ENCODE data around the gene ZNF324. TPM values are rescaled to one million over a fixed set of nuclear protein-coding genes. Genes with fewer than 3 reads are reported as not detected.

Gene ZNF324
- total RNA-seq, 1 donor from 2014 or later = 12.9 TPM

- Mint-ChIP-seq H3K36me3 (ENCODE audit: insufficient read depth) (no peaks in the 10 kb centered on the region), H3K9me3 (ENCODE audit: low read depth) (no peaks in the 10 kb centered on the region), H3K27ac (no peak overlapping the region), H3K4me1 (ENCODE audit: low read depth) (peaks cover 10% of the 10 kb centered on the region), H3K4me3 (ENCODE audit: low read depth) (no peak overlapping the region), H3K27me3 (no peaks in the 10 kb centered on the region)
- TF ChIP-seq CTCF (IDR thresholded peaks at IDR 0.05; ENCODE audit: unreplicated experiment) = no peak
- DNase-seq (ENCODE audit: low spot score, unreplicated experiment) = no peak
Observed at GRCh38 chr19:58477871-58478270, 11.0 kb downstream of the ZNF324 start.

GRCh38 chr19:58479303-58479702 lies 12.4 kb downstream of the ZNF324 start:
- TF ChIP-seq CTCF (IDR thresholded peaks at IDR 0.05; ENCODE audit: unreplicated experiment) = no peak

GRCh38 chr19:58479736-58480480 lies 13.0 kb downstream of the ZNF324 start:
- no peak for DNase-seq (ENCODE audit: low spot score, unreplicated experiment)
- no peaks in the 10 kb centered on the region for H3K9me3 Mint-ChIP-seq (ENCODE audit: low read depth)
- TF ChIP-seq CTCF (IDR thresholded peaks at IDR 0.05; ENCODE audit: unreplicated experiment) = no peak
- peaks cover 10% of the 10 kb centered on the region for H3K4me1 Mint-ChIP-seq (ENCODE audit: low read depth)
- no peak overlapping the region for H3K27ac Mint-ChIP-seq
- no peaks in the 10 kb centered on the region for H3K36me3 Mint-ChIP-seq (ENCODE audit: insufficient read depth)
- H3K4me3 Mint-ChIP-seq (ENCODE audit: low read depth) = no peak overlapping the region
- H3K27me3 Mint-ChIP-seq = no peaks in the 10 kb centered on the region

More at GRCh38 chr19:58479303-58479702, 12.4 kb downstream of the ZNF324 start:
- Mint-ChIP-seq H3K27ac (no peak overlapping the region), H3K27me3 (no peaks in the 10 kb centered on the region), H3K9me3 (ENCODE audit: low read depth) (no peaks in the 10 kb centered on the region), H3K36me3 (ENCODE audit: insufficient read depth) (no peaks in the 10 kb centered on the region), H3K4me1 (ENCODE audit: low read depth) (peaks cover 10% of the 10 kb centered on the region), H3K4me3 (ENCODE audit: low read depth) (no peak overlapping the region)
- no peak for DNase-seq (ENCODE audit: low spot score, unreplicated experiment)

- H3K36me3 Mint-ChIP-seq (ENCODE audit: insufficient read depth) = no peaks in the 10 kb centered on the region
- no peaks in the 10 kb centered on the region for H3K27me3 Mint-ChIP-seq
- no peak overlapping the region for H3K27ac Mint-ChIP-seq
- H3K4me1 Mint-ChIP-seq (ENCODE audit: low read depth) = peaks cover 7% of the 10 kb centered on the region
- no peak overlapping the region for H3K4me3 Mint-ChIP-seq (ENCODE audit: low read depth)
- no peak for DNase-seq (ENCODE audit: low spot score, unreplicated experiment)
- H3K9me3 Mint-ChIP-seq (ENCODE audit: low read depth) = no peaks in the 10 kb centered on the region
- no peak for TF ChIP-seq CTCF (IDR thresholded peaks at IDR 0.05; ENCODE audit: unreplicated experiment)
Observed at GRCh38 chr19:58480481-58480830, 13.6 kb downstream of the ZNF324 start.

- no peaks in the 10 kb centered on the region for H3K9me3 Mint-ChIP-seq (ENCODE audit: low read depth)
- peaks cover 7% of the 10 kb centered on the region for H3K4me1 Mint-ChIP-seq (ENCODE audit: low read depth)
- no peak overlapping the region for H3K27ac Mint-ChIP-seq
- TF ChIP-seq CTCF (IDR thresholded peaks at IDR 0.05; ENCODE audit: unreplicated experiment) = no peak
- H3K27me3 Mint-ChIP-seq = no peaks in the 10 kb centered on the region
- H3K4me3 Mint-ChIP-seq (ENCODE audit: low read depth) = no peak overlapping the region
- H3K36me3 Mint-ChIP-seq (ENCODE audit: insufficient read depth) = no peaks in the 10 kb centered on the region
- DNase-seq (ENCODE audit: low spot score, unreplicated experiment) = no peak
Observed at GRCh38 chr19:58480831-58481230, 14.0 kb downstream of the ZNF324 start.
